Stimulated activated CD8-positive, alpha-beta memory T cell treated with anti-CD3 and anti-CD28 coated beads, Interleukin-15, amount 100 ng/mL, for 48 hours (primary cell): ENCODE data around the gene ZNF532.
"Not testable (repeated sequence)": the region's sequence is repeated elsewhere in the genome, so short reads cannot be mapped to it uniquely, and the experiment has no call there.

Experiments used
- DNase-seq, 2 donors: peaks; one replicate each; pipeline ENCODE4 v3.0.0-alpha.2; 2020; ENCODE audit warnings: low read depth in 2 of 2

Gene ZNF532

DNA sequence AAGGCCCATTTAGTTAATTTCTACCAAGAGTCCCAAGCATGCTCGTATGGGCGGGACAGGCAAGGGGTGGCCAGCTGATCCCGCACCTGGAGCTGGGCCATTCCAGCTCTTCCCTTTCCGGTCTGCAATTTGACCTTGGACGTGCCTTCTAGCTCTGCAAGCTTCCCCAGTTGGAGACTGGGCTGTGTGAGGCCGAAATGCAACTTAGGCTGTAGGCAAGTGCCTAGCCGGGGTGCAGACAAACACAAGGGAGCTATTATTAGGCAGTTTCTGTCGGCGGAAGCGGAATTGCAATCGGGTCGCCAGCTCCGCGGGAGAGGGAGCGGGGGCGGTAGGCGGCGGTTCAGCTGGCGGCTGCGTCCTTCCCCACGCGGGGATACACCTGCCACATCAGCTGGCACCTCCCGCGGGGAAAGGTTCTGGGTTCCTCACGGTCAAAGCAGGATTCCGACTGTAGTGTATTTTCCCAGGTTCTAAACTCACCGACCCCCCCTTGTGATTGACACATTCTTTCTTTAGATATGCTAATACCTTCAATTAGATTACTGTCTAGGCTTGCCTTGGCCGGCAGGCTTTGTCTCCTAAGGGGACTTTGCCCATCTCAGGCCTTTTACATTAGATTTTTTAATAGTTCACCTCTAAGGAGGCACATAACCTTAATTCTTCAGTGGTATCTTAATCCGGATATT lies 17.1 kb upstream of the ZNF532 start:
- DNase-seq = no peak

DNA sequence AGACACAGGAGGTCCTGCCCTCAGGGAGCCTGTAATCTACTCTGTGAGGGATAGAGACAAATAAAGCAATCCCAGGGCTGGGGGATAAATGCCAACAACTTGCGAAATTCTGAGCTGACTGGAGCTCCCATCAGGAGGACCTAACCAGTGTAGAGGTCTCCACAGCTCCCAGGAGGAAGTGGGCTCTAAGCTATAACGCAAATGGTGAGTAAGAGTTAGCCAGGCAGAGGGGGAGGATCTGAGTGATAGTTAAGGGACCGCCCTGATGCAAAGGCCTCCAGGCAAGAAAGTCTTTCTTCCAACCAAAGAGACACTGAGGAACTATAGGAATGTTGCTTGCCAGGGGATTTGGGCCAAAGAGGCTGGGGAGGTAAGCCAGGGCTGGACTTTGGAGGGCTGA lies 16.0 kb upstream of the ZNF532 start:
- no peak for DNase-seq

DNA sequence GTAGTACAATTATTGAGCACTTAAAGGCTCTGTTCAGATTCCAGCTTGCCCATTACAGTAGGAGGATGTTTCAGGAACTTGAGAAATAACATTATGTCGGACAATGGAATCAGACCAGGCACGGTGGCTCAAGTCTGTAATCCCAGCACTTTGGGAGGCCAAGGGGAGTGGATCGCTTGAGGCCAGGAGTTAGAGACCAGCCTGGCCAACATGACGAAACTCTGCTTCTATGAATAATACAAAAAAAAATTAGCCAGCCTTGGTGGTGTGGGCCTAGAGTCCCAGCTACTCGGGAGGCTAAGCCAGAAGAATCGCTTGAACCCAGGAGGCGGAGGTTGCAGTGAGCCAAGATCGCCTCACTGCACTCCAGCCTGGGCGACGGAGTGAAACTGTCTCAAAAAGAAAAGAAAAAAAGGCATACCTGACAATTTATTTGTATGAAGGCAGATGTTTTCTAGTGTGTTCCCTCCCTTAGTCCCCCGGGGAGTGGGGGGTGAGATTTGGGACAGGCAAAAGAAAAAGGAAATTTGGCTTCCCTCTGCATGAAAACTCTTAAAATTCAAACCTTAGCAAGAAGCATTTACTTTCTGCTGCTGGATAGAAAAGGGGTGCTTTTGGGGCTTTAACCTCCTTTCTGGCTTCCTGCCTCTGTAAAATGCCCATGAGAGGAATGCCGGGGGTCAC lies 13.7 kb upstream of the ZNF532 start:
- DNase-seq = no peak

DNA sequence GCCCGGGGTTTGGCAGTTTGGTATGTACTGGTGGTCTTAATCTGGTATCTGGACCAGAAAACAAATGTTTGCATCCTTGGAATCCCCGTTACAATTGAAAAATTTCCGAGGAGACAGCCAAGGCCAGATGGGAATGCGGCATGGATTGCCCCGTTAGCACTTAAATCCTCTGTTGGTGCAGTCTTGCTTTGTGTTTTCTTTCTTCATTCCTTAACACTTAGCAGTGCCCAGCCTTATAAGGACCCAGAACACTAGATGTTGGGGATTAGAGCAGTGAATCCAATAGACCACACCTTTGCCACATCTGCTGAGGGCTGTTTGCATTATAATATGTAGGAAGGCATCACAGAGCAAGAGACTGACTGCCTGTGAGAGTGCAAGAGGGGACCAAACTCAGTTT lies 12.8 kb upstream of the ZNF532 start:
- no peak for DNase-seq

DNA sequence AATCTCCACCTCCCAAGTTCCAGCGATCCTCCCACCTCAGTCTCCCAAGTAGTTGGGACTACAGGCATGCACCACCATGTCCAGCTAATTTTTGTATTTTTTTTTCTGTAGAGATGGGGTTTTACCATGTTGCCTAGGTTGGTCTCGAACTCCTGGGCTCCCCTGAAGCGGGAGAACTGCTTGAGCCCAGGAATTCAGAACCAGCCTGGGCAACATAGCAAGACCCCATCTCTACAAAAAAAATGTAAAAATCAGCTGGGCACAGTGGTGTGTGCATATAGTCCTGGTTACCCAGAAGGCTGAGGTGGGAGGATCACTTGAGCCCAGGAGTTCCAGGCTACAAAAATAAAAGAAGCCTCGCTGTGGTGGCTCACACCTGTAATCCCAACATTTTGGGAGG lies 12.0 kb upstream of the ZNF532 start:
- no peak for DNase-seq

DNA sequence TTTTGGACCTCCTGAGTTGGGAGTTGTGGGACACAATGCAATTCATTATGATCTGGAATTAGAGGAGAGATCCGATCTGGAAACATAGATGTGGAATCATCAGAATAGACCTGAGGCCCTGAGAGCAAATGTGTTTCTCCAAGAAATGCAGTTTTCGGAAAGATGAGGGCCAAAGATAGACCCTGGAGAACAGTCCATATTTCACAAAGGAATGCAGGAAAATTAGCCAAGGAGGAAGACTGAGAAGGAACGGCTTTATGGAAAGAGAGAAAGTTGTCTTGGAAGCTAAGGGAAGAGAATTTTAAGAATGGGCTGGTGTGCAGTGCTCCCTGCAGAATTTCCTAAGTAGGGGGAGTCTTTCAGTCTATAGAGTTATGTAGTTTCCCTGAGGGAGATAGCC lies 11.1 kb upstream of the ZNF532 start:
- DNase-seq = no peak

DNA sequence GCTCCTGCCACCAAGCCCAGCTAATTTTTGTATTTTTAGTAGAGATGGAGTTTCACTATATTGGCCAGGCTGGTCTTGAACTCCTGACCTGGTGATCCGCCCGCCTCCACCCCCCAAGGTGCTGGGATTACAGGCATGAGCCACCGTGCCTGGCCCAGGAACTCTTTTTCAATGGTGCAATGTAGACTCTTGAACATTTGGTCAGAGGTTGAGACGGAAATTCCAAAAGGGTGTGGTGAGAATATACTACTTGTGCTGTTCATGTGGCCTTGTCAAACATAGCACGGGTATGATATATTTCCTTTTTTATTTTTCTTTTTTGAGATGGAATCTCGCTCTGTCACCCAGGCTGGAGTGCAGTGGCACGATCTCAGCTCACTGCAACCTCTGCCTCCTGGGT lies 9.2 kb upstream of the ZNF532 start:
- not testable (repeated sequence) for DNase-seq

DNA sequence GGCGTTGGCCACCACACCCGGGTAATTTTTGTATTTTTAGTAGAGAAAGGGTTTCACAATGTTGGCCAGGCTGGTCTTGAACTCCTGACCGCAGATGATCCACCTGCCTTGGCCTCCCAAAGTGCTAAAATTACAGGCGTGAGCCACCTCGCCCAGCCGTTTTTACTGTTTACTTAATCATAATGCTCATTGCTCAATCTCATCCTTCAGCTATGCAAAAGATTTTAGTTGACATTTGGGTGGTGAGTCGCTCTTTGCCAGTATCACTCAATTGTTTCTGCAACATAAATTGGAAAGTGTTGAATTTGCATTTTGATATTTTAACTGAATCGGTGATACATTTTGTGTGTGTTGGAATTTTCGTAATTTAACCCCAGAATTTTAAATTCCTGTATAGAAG lies 7.8 kb upstream of the ZNF532 start:
- no peak for DNase-seq

DNA sequence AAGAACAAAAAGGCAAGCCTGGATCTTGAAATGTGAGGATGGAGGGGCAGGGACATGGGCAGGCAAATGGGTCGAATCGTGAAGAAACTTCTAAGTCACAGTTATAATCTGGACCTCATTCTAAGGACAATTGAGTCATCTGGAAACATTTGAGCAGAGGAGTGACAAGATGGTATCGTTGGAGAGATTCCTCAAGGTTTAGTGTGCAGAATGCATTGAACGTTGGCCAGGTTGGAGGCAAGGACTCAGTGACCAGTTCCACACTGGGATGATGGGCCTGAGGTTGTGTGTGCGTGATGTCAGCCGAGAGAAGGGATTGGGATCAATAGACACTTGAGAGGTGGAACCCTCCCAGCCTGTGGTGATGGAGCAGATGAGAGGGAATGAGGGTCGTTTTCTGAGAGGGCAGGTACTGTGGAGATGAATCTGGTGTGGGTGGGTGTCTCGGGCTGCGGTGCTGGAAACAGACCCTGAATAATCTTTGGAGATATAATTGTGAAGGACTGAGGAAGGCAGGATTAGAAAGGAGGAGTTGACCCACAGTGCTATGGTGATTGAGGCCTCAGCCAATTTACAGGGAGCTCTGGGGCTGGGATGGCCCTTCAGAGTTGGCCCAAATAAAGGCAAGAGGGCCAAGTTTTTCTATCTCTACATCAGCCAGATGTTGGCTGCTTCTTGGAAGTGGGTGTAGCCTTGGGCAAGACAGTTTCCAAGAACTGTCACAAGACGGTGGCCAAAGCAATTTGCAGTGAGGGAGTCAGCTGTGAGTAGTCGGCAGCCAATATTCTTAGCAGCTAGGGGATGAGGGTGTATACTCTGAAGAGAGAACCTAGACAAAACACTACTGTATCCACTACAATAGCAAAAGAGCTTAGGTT lies 5.8 kb upstream of the ZNF532 start:
- DNase-seq = no peak

DNA sequence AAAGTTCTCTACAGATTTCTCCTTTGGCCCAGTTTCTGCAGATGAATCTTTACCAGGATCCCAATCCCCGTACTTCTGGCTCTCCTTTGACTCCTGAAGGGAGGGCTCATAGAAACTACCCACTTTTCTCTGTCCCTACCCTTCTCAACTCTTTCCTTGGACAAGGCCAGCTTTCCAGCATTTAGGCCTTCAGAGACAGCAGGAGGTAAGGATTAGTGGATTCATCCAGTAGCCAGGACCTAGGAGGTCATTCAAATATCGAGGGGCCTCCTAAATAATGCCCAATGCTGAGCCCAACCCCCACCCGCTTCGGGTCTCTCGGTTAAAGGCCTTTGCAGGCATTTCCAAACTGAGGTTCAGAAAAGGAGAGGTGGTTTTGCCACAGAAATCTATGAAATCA lies 4.8 kb upstream of the ZNF532 start:
- no peak for DNase-seq

DNA sequence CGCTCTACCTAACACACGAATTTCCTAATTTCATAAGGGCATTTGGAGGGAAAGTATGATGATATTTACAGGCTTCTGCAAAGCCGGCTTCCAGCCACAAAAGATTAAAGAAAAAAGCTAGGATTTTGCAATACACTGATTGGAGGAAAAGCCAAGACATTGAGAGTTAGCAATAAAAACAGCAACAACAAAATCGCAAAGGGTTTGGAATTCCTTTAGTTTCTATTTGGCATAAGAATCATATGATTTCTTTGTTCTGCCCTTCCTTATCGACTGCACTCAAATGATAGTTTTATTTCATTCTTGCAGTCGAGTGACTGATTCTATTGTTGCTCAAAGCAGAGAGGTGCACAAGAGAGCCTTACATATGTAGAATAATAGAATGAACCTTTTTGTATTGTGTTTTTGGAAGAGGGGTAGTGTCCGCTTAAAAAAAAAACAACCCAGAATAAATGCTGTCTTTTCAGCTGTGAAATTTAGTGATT lies 3.9 kb upstream of the ZNF532 start:
- DNase-seq = no peak

DNA sequence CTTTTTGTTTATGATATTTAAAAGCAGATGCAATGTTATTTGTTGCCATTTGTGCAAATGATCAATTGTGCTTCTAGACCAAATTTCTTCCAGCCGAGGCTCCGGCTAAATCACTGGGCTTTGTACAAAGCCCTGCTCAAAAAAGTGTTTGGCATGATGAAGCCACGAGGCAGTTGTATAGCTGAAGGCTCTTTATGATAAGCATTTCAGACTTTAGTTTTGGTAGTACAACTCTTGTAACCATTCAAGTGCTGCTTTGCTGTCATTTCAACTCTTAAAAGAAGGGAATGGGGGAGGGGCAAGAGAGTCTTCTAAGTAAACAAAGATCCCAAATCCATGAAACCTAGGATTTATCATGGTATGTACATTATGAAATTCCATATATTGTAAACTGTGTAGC lies 3.3 kb upstream of the ZNF532 start:
- DNase-seq = no peak

DNA sequence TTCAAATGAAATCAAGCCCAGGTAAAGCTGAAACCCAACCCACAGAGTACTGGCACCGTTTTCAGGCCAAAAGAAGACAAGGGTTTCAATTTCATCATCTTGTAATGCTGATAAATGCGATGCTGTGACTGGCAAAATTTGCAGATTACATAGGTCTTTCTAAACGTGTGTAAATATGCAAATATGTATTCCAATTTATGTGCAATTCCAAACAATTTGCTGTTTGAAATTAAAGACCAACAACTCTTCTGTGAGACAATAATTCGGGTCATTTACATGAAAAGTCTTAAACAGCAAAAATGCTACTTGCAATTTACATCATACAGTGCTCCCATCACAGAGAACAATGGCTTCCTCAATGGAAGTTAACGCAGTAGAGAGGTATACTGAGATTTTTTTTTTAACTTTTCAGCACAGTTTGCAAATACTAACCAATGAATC lies 2.8 kb upstream of the ZNF532 start:
- no peak for DNase-seq

DNA sequence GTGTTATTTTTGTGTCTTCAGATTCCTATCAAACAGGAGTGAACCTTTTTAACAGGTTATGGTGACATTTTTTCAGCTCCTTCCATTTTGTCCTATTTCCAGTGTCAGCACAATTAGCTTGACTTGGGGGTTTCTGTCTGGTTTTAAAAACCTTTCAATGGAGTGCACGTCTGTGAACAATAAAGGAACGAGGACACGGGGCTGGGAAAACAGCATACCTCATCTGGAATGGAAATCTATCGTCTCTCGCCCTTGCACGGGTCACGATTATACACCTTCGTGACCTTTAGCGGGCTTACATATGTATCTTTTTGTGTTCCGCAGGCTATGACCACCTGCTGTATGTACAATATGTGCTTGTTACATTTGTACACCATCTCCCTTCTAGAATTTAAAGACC lies 2.3 kb upstream of the ZNF532 start:
- no peak for DNase-seq

DNA sequence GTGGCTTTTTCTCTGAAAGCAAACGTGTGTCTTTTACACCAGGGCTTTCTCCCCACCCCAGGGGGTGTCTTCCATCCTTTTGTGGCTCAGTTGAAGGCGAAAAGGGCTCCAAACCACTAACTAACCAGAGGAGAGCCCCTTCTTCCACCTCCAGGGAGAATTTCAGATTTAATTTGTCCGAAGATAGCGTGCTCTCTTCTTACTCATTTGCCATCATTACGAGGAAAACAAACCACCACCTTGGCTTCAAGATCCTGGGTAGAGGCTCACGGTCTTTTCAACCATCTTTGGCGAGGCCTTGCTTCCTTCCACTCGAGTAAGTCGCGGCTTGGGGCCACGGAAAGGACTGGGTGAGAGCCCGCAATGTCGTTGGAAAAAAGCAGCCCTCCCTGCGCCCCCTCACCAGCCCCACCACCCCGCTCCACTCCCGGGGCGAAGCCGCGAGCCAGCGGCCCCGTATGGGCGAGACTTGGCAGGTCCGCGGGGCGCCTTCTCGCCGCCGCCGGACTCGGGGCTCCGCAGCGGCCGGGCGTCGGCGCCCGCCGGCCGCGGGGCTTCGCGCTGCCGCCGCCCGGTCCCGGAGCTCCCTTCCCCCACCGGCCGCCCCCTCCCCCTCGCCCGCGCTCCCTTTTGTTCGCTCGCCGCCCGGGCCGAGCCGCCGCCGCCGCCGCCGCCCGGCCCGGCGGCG lies 1.7 kb upstream of the ZNF532 start:
- DNase-seq = no peak

DNA sequence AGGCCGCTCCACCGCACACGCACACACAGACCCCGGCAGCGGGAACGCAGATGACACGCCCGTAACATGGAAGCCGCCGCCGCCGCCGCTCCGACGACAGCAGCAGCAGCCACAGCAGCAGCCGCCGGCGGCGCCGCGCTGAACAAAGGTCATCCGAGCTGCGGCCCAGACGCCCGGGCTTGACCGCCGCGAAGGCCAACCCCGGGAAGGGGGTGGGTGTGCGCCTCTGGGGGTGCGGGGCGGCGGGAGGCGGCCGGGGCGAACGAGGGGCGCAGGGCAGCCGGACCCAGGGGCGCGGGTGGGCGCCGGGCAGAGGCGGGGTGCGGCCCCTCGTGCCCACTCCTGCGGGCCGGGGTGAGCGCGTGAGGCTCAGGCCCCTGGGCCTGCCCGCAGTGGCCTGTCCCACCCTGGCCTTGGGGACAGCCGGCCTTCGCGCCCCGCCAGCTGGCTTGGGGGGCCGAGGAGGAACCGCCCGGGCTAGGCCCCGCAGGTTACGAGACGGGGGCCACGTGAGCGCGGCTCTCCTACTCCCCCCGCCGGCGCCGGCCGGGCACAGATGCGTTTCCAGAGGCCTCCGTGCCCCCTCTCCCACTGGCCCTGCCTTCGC lies 1.0 kb upstream of the ZNF532 start:
- DNase-seq = no peak

DNA sequence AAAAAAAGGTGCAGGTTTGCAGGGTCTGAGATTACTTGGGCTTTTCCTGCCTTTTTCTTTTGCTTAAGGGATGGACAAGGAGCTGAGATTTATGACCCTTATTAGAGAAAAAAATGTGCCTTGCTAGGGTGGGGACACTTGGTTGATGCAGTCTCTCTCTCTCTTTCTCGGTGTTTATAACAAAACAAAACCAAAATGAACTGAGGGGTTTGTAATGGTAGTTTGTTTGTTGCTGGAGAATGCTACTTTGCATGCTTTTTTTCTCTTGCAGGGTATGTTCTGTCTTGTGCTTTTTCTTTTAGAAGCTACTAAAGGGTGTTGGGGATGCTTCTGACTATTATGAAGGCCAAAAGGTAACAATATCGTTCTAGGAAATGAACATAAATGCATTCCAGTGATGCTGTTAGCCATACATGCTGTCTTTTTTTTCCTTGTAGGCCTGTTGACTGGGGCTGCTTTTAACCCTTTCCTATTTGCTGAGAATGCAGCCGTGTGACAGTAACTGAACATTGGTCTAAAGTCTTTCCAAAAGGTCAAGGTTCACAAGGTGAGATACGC lies 435 bp downstream of the ZNF532 start:
- DNase-seq = no peak

DNA sequence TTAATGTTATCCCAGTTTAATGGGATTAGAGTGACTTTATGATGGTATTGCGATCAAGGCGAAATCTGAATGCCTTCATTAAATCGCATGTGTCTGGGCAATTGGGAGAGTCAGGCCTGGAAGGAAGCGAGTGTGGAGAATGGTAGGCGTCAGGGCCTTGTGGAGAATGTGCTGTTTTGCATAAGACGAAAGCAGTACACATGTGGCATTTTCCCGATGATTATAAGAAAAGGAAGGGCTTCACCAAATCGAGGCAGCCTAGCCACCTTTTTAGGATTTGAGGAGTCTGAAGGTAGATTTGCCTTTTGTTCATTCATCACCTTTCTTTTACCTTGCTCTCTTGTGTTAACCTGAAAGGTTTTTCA lies 1.0 kb downstream of the ZNF532 start:
- no peak for DNase-seq

DNA sequence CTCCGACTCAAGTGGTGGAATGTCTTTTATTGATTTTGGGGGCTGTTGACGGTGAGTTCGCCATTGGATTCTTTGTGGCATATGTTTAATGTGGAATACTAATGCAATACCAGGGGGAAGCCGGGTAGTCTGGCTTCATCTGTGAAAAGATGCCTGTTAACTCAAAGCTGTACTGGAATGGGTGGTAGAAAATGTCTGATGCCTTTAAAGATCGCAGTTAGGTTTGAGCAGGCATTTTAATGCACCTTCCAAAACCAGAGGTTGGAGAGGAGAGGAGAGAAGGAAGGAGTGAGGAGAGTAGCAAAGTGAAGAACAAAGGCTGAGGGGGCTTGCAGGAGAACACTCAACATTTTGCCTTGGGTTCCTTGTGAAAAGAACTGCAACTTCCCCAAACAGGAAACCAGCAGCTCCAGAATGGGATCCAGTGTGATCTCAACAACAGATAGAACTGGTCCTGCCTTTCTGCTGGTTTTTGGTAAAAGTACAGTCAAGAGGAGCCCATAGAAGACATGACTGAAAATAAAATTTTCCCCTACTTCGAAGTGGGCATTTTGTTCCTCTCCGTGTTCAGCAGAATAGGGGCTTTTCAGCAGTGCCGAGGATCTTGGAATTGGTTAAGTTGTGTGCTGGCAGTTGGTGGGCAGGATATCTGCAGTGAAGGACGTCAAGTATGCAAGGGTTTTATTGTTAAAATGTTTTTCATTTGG lies 1.5 kb downstream of the ZNF532 start:
- no peak for DNase-seq

DNA sequence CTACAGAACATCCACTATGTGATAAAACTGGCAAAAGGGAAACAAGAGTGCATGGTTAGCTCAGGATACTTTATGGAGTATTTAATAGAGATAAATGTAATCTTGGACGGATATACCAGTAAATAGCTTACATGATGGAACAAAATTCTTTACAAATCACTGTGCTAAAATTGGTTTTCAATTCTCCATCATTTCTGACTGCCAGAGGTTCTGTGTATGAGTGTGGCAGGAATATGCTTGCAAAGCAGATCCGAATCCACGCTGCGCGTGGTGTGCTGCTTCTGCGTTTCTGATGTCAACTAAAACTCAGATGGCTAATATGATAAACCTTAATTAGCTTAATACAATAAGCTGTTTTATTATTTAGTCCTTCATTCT lies 2.1 kb downstream of the ZNF532 start:
- DNase-seq = no peak
